Neuronal stem cell (in vitro differentiated cells): ENCODE measurements around the gene ZFP14.

Experiments used
- DNase-seq: peaks from one replicate; pipeline ENCODE4 v3.0.0-alpha.2; 2013; ENCODE audit warnings: low spot score
- H2AFZ ChIP-seq: one replicate; pipeline ENCODE4 v1.6.1; 2013; ENCODE audit warnings: mild to moderate bottlenecking, low read length, inconsistent platforms
- H2AK5ac ChIP-seq: 2 replicates; pipeline ENCODE4 v1.6.1; 2013; ENCODE audit warnings: low read depth, mild to moderate bottlenecking, inconsistent platforms, low read length, moderate library complexity, mixed read lengths
- H2BK120ac ChIP-seq: 2 replicates; pipeline ENCODE4 v1.6.1; 2013; ENCODE audit warnings: low read depth, mild to moderate bottlenecking, inconsistent platforms, low read length, moderate library complexity, mixed read lengths
- H2BK12ac ChIP-seq: one replicate; pipeline ENCODE4 v1.6.1; 2013; ENCODE audit warnings: low read length, inconsistent platforms
- H2BK15ac ChIP-seq: 2 replicates; pipeline ENCODE4 v1.6.1; 2013; ENCODE audit warnings: mild to moderate bottlenecking, low read length, inconsistent platforms, mixed read lengths
- H2BK5ac ChIP-seq: one replicate; pipeline ENCODE4 v1.6.1; 2013; ENCODE audit warnings: inconsistent platforms, mild to moderate bottlenecking, low read length, moderate library complexity
- H3K14ac ChIP-seq: one replicate; pipeline ENCODE4 v1.6.1; 2013; ENCODE audit warnings: low read length, inconsistent platforms
- H3K18ac ChIP-seq: 2 replicates; pipeline ENCODE4 v1.6.1; 2013; ENCODE audit warnings: low read length, inconsistent platforms
- H3K23ac ChIP-seq: 2 replicates; pipeline ENCODE4 v1.6.1; 2013; ENCODE audit warnings: low read depth, mild to moderate bottlenecking, mixed read lengths, low read length, inconsistent platforms; ENCODE audit not compliant: poor library complexity
- H3K27ac ChIP-seq: replicated peaks from 3 replicates; pipeline ENCODE4 v1.5.1; 2013; ENCODE audit warnings: low read length, inconsistent platforms
- H3K27me3 ChIP-seq, 3 experiments: 2 replicates each; pipeline ENCODE4 v1.6.1; 2013; ENCODE audit warnings: low read length in 3 of 3, mild to moderate bottlenecking in 2 of 3, inconsistent platforms in 1 of 3, low read depth in 1 of 3, mixed read lengths in 1 of 3, moderate library complexity in 1 of 3; ENCODE audit not compliant: control insufficient read depth in 3 of 3, insufficient read depth in 3 of 3
- H3K36me3 ChIP-seq, 2 donors: replicated peaks in 1 of 2; 2 replicates each; pipeline ENCODE4 v1.6.1; 2013; ENCODE audit warnings: low read length in 2 of 2; ENCODE audit not compliant: control insufficient read depth in 2 of 2, insufficient read depth in 2 of 2
- H3K4ac ChIP-seq: 2 replicates; pipeline ENCODE4 v1.6.1; 2013; ENCODE audit warnings: inconsistent platforms, mild to moderate bottlenecking, low read length, moderate library complexity
- H3K4me1 ChIP-seq, 2 donors: 1 replicate in 1 of 2; 2 replicates in 1 of 2; pipeline ENCODE4 v1.6.1; 2013; ENCODE audit warnings: low read length in 2 of 2, low read depth in 1 of 2; ENCODE audit not compliant: control insufficient read depth in 2 of 2, insufficient read depth in 1 of 2
- H3K4me2 ChIP-seq: one replicate; pipeline ENCODE4 v1.6.1; 2013; ENCODE audit warnings: mild to moderate bottlenecking, low read length, inconsistent platforms; ENCODE audit not compliant: insufficient read depth, poor library complexity, severe bottlenecking
- H3K4me3 ChIP-seq, 2 donors: 2 replicates each; pipeline ENCODE4 v1.5.1; 2013; ENCODE audit warnings: low read length in 2 of 2, mild to moderate bottlenecking in 2 of 2, inconsistent platforms in 1 of 2, moderate library complexity in 1 of 2
- H3K79me1 ChIP-seq: one replicate; pipeline ENCODE4 v1.6.1; 2013; ENCODE audit warnings: low read depth, mild to moderate bottlenecking, inconsistent platforms, low read length, moderate library complexity
- H3K9ac ChIP-seq: one replicate; pipeline ENCODE4 v1.6.1; 2013; ENCODE audit warnings: mild to moderate bottlenecking, low read depth, low read length, inconsistent platforms; ENCODE audit not compliant: poor library complexity
- H3K9me3 ChIP-seq, 2 donors: replicated peaks in 1 of 2; 2 replicates each; pipeline versions ENCODE3 to v1.6.1; 2013; ENCODE audit warnings: low read length in 2 of 2, mild to moderate bottlenecking in 2 of 2, inconsistent platforms in 1 of 2, low read depth in 1 of 2, mixed read lengths in 1 of 2, moderate library complexity in 1 of 2; ENCODE audit not compliant: control insufficient read depth in 2 of 2, insufficient read depth in 1 of 2
- H4K8ac ChIP-seq: one replicate; pipeline ENCODE4 v1.6.1; 2013; ENCODE audit warnings: low read depth, mild to moderate bottlenecking, inconsistent platforms, low read length, moderate library complexity
- H4K91ac ChIP-seq: one replicate; pipeline ENCODE4 v1.6.1; 2013; ENCODE audit warnings: low read length, low read depth, mild to moderate bottlenecking, inconsistent platforms; ENCODE audit not compliant: poor library complexity
- WGBS, 2 donors: extraction: QIAGEN DNeasy Blood & Tissue Kit; methylation state at CpG; one replicate each; pipeline ENCODE4 v1.1.7; 2013; ENCODE audit warnings: missing lambda C conversion rate in 2 of 2, mixed read lengths in 1 of 2; ENCODE audit not compliant: insufficient read length in 2 of 2, insufficient replicate concordance in 1 of 2; ENCODE audit errors: extremely low coverage in 2 of 2; 5-methylcytosine and 5-hydroxymethylcytosine counted together

Gene ZFP14

GRCh38 chr19:36373638-36374156 lies 5.3 kb downstream of the ZFP14 start:
- Histone ChIP-seq H3K27ac (no peak overlapping the region), H2AK5ac (no peak overlapping the region), H3K4me3 (no peak overlapping the region), H3K4me1 (peaks cover 4% of the 10 kb centered on the region in 2 donors), H3K4me2 (no peak overlapping the region), H2BK15ac (no peak overlapping the region), H3K14ac (no peak overlapping the region), H3K18ac (no peak overlapping the region), H3K4ac (no peak overlapping the region), H3K36me3 (peaks cover 0 to 9% of the 10 kb centered on the region in 2 donors), H4K91ac (no peak overlapping the region), H2BK12ac (no peak overlapping the region), H3K23ac (no peak overlapping the region), H3K79me1 (peaks cover 8% of the 10 kb centered on the region), H3K9ac (no peak overlapping the region), H2BK5ac (no peak overlapping the region), H3K27me3 (no peaks in the 10 kb centered on the region), H3K9me3 (peaks cover 0 to 40% of the 10 kb centered on the region in 2 donors), H2AFZ (no peak overlapping the region), H4K8ac (no peak overlapping the region), H2BK120ac (no peak overlapping the region)
- WGBS, 2 donors = no CpG with 5 or more reads among the region's 5 CpGs
- DNase-seq = no peak

DNA sequence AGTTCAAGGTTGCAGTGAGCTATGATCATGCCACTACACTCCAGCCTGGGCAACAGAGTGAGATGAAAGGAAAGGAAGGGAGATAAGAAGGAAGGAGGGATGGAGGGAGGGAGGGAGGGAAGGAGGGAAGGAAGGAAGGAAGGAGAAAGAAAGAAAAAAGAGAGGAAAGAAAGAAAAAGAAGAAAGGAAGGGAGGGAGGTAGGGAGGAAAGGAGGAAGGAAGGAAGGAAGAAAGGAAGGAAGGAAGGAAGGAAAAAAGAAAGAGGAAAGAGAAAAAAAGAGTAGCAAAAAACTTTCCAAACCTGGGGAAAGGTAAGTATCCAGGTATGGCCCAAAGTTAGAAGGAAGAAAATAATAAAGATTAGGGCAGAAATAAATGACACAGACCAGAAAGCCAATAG lies 7.1 kb downstream of the ZFP14 start:
- no peak overlapping the region for H4K8ac ChIP-seq
- no peak overlapping the region for H3K9ac ChIP-seq
- no peak overlapping the region for H2AFZ ChIP-seq
- no peak overlapping the region for H2BK12ac ChIP-seq
- H2BK5ac ChIP-seq = no peak overlapping the region
- no peak overlapping the region for H3K27ac ChIP-seq
- no peak overlapping the region for H3K23ac ChIP-seq
- no peak overlapping the region for H2AK5ac ChIP-seq
- no peak overlapping the region for H3K18ac ChIP-seq
- no peak overlapping the region for H3K4ac ChIP-seq
- H2BK120ac ChIP-seq = no peak overlapping the region
- H3K4me3 ChIP-seq = no peak overlapping the region
- H3K4me2 ChIP-seq = no peak overlapping the region
- no peak overlapping the region for H2BK15ac ChIP-seq
- H3K4me1 ChIP-seq = no peaks in the 10 kb centered on the region
- no peak for DNase-seq
- H3K14ac ChIP-seq = no peak overlapping the region
- peaks cover 8% of the 10 kb centered on the region for H3K79me1 ChIP-seq
- no peak overlapping the region for H4K91ac ChIP-seq
- peaks cover 1 to 20% of the 10 kb centered on the region in 2 donors for H3K36me3 ChIP-seq
- H3K27me3 ChIP-seq = no peaks in the 10 kb centered on the region
- H3K9me3 ChIP-seq = peaks cover 0 to 45% of the 10 kb centered on the region in 2 donors

GRCh38 chr19:36363845-36364244 lies 15.2 kb downstream of the ZFP14 start:
- Histone ChIP-seq H2AFZ (no peak overlapping the region), H3K27ac (no peak overlapping the region), H3K36me3 (peaks cover 16 to 78% of the 10 kb centered on the region in 2 donors), H3K4ac (no peak overlapping the region), H3K23ac (no peak overlapping the region), H3K18ac (no peak overlapping the region), H3K14ac (no peak overlapping the region), H2BK120ac (no peak overlapping the region), H3K9ac (no peak overlapping the region), H3K4me3 (no peak overlapping the region), H3K27me3 (no peaks in the 10 kb centered on the region), H3K9me3 (peaks cover 0 to 51% of the 10 kb centered on the region in 2 donors), H2BK15ac (no peak overlapping the region), H3K4me2 (no peak overlapping the region), H3K4me1 (no peaks in the 10 kb centered on the region), H2AK5ac (no peak overlapping the region), H2BK12ac (no peak overlapping the region), H2BK5ac (no peak overlapping the region), H3K79me1 (no peaks in the 10 kb centered on the region), H4K8ac (no peak overlapping the region), H4K91ac (no peak overlapping the region)
- WGBS, 2 donors = no CpG with 5 or more reads among the region's 6 CpGs
- no peak for DNase-seq

- Histone ChIP-seq H3K4ac (no peak overlapping the region), H2AFZ (no peak overlapping the region), H3K9me3 (peaks cover 22 to 84% of the 10 kb centered on the region in 2 donors), H3K23ac (no peak overlapping the region), H3K14ac (no peak overlapping the region), H2AK5ac (no peak overlapping the region), H3K4me2 (no peak overlapping the region), H2BK15ac (no peak overlapping the region), H4K8ac (no peak overlapping the region), H3K27me3 (no peaks in the 10 kb centered on the region), H4K91ac (no peak overlapping the region), H2BK5ac (no peak overlapping the region), H3K4me3 (no peak overlapping the region), H3K27ac (no peak overlapping the region), H2BK12ac (no peak overlapping the region), H3K36me3 (peaks cover 13 to 54% of the 10 kb centered on the region in 2 donors), H2BK120ac (no peak overlapping the region), H3K79me1 (no peaks in the 10 kb centered on the region), H3K9ac (no peak overlapping the region), H3K18ac (no peak overlapping the region), H3K4me1 (no peaks in the 10 kb centered on the region)
- no peak for DNase-seq
- WGBS, 2 donors = no CpG with 5 or more reads among the region's 10 CpGs
These were observed 38.1 kb downstream of the ZFP14 start for GRCh38 chr19:36340786-36341372.
